Upper lobe of right lung (tissue), 1 donor: ENCODE data around the gene MAFG. TPM values are rescaled to one million over a fixed set of nuclear protein-coding genes. Genes with fewer than 3 reads are reported as not detected.

Source experiments
- ATAC-seq: fragments of 200-7000 bp; cut with Tn5 transposase; one replicate; pipeline ENCODE4 v1.9.1; 2020; ENCODE audit warnings: mild to moderate bottlenecking, moderate library complexity
- DNase-seq: peaks from one replicate; pipeline ENCODE4 v3.0.0-alpha.2; 2020
- H3K27ac ChIP-seq: fragments of 200-600 bp; one replicate; pipeline ENCODE4 v1.8.0; 2022
- H3K27me3 ChIP-seq: fragments of 200-600 bp; one replicate; pipeline ENCODE4 v1.8.0; 2022; ENCODE audit warnings: mild to moderate bottlenecking
- H3K36me3 ChIP-seq: fragments of 200-600 bp; one replicate; pipeline ENCODE4 v1.8.0; 2022
- H3K4me1 ChIP-seq: fragments of 200-600 bp; one replicate; pipeline ENCODE4 v1.8.0; 2022
- H3K4me3 ChIP-seq: fragments of 200-600 bp; one replicate; pipeline ENCODE4 v1.8.0; 2022; ENCODE audit warnings: mild to moderate bottlenecking
- H3K9me3 ChIP-seq: fragments of 200-600 bp; one replicate; pipeline ENCODE4 v1.8.0; 2022
- intact Hi-C: fragments of 100-400 bp; cut with DNase I; formaldehyde crosslinking; loops from one replicate; pipeline ENCODE4 v1.11.0; 2022
- total RNA-seq: library from RNA; stranded (reverse); fragmentation: NEBNext Ultra II Directional; extraction: Animal tissue kit (Norgen Biotek cat#: 25700); gene quantifications from one replicate; pipeline ENCODE4 v1.2.1, GENCODE V29; 2021
- TF ChIP-seq, protein P1 (sequence below): fragments of 200-600 bp; IDR thresholded peaks from one replicate; pipeline ENCODE4 v1.8.0; 2022; ENCODE audit warnings: antibody characterized with exemption
- donor health status: DM: no; HTN: yes; CAD: no; lungs with severe emphysema.

Gene MAFG
- total RNA-seq, 1 donor from 2014 or later: 35.9 TPM

DNA sequence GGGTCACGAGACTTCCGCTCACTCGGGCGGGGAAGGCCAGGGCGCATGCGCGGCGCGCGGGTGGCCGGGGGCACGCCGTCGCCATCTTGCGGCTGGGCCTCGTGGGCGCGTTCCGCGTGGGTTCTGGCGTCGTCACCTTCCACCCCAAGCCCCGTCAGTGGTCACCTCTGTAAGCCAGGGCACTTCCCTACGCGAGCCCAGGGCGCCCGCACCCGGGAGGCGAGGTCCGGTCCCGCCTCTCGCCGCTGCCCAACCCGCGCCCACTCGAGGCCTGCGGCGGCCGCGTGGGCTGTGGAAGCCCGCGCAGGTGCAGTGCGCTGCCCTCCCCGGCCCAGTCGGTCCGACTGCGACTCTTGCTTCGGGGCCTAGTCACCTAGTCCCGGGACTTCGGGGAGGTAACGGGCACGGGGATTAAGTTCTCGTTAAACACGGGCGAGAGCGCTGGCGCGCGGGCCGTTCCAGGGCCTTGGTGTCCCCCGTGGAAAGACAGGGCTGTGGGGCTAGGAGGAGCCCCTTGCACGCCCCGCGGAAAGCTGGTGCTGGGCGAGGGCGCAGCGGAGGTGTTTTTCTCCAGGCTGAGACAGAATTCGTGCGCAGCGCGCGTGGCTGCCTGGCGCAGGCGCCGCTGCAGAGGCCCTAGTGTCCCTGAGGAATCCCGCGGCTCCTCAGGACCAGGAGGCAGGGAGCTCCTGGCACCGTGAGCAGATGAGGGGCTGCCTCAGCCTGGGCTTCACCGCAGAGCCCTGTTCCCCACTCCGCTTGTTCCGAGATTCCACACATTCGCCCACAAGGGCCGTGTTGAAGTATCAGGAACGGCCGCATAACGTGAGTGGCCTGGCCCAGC, 55.9 kb downstream of the MAFG start:
- H3K27me3 ChIP-seq: no peaks in the 10 kb centered on the region
- DNase-seq (peak; percentile 97), ATAC-seq (peak; percentile 77)
- peak overlapping the region; percentile 99 for H3K27ac ChIP-seq
- intact Hi-C loops: no loop called here
- H3K4me1 ChIP-seq: peaks cover 38% of the 10 kb centered on the region
- H3K4me3 ChIP-seq: peak overlapping the region; percentile 94
- TF ChIP-seq, protein P1, sequence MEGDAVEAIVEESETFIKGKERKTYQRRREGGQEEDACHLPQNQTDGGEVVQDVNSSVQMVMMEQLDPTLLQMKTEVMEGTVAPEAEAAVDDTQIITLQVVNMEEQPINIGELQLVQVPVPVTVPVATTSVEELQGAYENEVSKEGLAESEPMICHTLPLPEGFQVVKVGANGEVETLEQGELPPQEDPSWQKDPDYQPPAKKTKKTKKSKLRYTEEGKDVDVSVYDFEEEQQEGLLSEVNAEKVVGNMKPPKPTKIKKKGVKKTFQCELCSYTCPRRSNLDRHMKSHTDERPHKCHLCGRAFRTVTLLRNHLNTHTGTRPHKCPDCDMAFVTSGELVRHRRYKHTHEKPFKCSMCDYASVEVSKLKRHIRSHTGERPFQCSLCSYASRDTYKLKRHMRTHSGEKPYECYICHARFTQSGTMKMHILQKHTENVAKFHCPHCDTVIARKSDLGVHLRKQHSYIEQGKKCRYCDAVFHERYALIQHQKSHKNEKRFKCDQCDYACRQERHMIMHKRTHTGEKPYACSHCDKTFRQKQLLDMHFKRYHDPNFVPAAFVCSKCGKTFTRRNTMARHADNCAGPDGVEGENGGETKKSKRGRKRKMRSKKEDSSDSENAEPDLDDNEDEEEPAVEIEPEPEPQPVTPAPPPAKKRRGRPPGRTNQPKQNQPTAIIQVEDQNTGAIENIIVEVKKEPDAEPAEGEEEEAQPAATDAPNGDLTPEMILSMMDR: peak; percentile 30
- no peaks in the 10 kb centered on the region for H3K9me3 ChIP-seq
- peaks cover 19% of the 10 kb centered on the region for H3K36me3 ChIP-seq

DNA sequence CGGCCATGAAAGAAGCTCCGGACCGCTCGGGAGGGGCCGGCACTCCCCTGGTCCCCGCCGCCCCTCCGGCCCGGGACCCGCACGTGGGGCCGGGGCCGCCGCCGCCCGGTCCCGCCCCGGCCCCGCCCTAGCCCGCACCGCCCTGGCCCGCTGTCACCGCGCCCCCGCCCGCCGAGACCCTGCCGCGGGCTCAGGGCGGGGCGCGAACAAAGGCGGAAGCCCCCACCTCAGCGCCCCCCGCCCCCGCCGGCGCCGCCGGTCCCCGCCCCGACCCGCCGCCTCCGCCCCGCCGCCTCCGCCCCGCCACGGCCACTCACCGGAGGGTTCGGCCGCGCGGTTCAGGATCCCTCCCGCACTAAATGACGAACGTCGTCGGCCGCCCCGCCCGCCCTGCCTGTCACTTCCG, 56.6 kb downstream of the MAFG start, which contains the start of gene ARHGDIA:
Gene ARHGDIA (minus strand): TSS at position 357 of the 406 bp plus-strand sequence. CDS start 1,407 bp downstream, outside the sequence.
- intact Hi-C loops: no loop called here
- Histone ChIP-seq H3K4me3 (peak within 1 kb of the TSS; percentile 94), H3K27me3 (no peaks in the 10 kb centered on the region), H3K4me1 (peaks cover 43% of the 10 kb centered on the region), H3K27ac (peak within 1 kb of the TSS; percentile 99), H3K9me3 (no peaks in the 10 kb centered on the region), H3K36me3 (peaks cover 19% of the 10 kb centered on the region)
- TF ChIP-seq, protein P1: no peak
- DNase-seq: no peak
- peak; percentile 3 for ATAC-seq

DNA sequence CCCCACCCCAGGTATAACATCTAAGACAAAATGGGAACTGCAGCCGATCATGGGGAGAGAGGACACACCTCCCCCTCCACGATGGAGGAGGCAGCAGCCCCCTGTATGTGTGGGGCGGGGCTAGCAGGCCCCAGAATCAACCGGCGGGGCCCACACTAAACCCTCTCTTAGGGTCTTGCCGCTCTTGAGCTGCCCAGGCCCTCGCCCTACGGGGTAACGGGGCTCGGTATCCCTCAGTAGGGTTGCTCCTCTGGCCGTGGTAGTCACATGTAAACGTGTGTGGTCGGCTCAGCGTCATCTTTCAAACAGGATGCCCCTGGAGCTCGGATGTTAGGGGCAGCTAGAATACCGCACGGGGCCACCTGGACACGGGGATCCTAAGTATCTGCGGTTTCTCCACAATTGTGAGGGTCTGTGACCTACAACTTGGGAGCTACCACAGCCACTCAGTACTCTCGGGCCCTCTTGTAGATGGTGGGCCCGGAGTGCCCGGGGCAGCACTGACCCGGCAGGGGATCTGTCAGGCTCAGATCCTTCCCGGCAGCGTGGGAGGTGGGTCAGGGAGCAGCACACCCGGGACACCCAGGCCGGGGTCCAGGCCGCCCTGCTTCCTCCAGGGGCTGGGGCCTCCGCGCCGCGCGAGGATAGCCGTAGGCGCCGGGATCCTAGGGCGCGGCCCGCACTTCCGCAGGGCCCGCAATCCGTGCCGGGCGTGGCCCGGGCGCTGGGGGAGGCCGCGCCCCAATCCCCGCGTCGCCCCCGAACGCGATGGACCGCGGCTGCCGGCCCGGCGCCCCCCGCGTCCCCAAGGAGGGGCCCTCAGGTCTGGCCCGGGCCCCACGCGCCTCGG, 57.2 kb downstream of the MAFG start:
- peaks cover 43% of the 10 kb centered on the region for H3K4me1 ChIP-seq
- no peaks in the 10 kb centered on the region for H3K9me3 ChIP-seq
- peaks cover 19% of the 10 kb centered on the region for H3K36me3 ChIP-seq
- intact Hi-C loops: no loop called here
- ATAC-seq (peak; percentile 29), DNase-seq (peak; percentile 82)
- H3K27me3 ChIP-seq: no peaks in the 10 kb centered on the region
- peak overlapping the region; percentile 89 for H3K27ac ChIP-seq
- TF ChIP-seq, protein P1: no peak
- H3K4me3 ChIP-seq: peak overlapping the region; percentile 79

DNA sequence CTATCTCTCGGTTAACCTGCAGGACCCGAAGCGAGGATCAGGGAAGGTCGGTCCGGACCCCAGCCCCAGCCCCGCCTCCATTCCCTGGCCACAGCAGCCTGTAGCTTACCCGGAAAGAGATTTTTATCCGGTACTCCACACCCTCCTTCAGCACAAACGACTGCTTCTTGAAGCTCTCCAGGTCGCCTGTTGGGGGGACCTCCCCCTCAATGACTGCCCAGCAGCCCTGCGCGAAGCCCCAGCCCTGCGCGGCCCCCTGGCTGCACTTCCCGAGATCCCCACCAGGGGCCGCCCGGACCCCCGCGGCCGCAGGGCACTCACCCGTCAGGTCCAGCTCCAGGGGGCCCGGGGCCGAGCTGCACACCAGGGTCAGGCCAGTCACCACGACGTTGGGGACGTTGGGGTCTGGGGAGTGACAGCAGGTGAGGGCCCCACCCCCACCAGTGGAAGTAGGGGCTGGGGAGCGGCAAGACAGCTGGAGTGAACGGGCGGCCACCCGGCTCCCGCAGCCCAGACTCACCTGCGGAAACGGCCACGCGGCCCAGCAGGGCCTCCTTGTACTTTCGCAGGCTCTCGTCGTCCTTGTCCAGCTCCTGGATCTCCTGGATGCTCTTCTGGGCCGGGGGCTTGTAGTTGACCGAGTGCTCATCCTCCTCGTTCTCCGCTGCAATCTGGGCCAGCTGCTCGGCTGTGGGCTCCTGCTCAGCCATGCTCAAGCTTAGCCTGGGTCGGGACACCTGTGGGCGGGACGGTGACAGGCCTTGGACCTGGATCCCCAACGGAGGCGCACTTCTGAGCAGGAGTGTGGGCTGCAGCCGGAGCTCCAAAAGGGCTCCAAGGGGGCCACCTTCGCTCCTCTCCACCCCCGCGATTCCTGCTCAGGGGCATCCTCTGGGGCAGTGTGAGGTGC, 58.1 kb downstream of the MAFG start:
- peak; percentile 4 for ATAC-seq
- Histone ChIP-seq H3K4me1 (peaks cover 43% of the 10 kb centered on the region), H3K36me3 (peaks cover 19% of the 10 kb centered on the region)

More for the DNA sequence above, 58.1 kb downstream of the MAFG start:
- peak overlapping the region; percentile 89 for H3K27ac ChIP-seq
- TF ChIP-seq, protein P1: peak; percentile 89
- no peaks in the 10 kb centered on the region for H3K27me3 ChIP-seq
- DNase-seq: peak; percentile 70
- H3K9me3 ChIP-seq: no peaks in the 10 kb centered on the region
- intact Hi-C loops: no loop called here
- peak overlapping the region; percentile 79 for H3K4me3 ChIP-seq
